Neuronal stem cell (in vitro differentiated cells): ENCODE results near the gene RPS6KC1.
"Not testable (repeated sequence)": the region's sequence is repeated elsewhere in the genome, so short reads cannot be mapped to it uniquely, and the experiment has no call there.

Experiments used
- DNase-seq: peaks from one replicate; pipeline ENCODE4 v3.0.0-alpha.2; 2013; ENCODE audit warnings: low spot score
- H2AFZ ChIP-seq: one replicate; pipeline ENCODE4 v1.6.1; 2013; ENCODE audit warnings: mild to moderate bottlenecking, low read length, inconsistent platforms
- H2AK5ac ChIP-seq: 2 replicates; pipeline ENCODE4 v1.6.1; 2013; ENCODE audit warnings: low read depth, mild to moderate bottlenecking, inconsistent platforms, low read length, moderate library complexity, mixed read lengths
- H2BK120ac ChIP-seq: 2 replicates; pipeline ENCODE4 v1.6.1; 2013; ENCODE audit warnings: low read depth, mild to moderate bottlenecking, inconsistent platforms, low read length, moderate library complexity, mixed read lengths
- H2BK12ac ChIP-seq: one replicate; pipeline ENCODE4 v1.6.1; 2013; ENCODE audit warnings: low read length, inconsistent platforms
- H2BK15ac ChIP-seq: 2 replicates; pipeline ENCODE4 v1.6.1; 2013; ENCODE audit warnings: mild to moderate bottlenecking, low read length, inconsistent platforms, mixed read lengths
- H2BK5ac ChIP-seq: one replicate; pipeline ENCODE4 v1.6.1; 2013; ENCODE audit warnings: inconsistent platforms, mild to moderate bottlenecking, low read length, moderate library complexity
- H3K14ac ChIP-seq: one replicate; pipeline ENCODE4 v1.6.1; 2013; ENCODE audit warnings: low read length, inconsistent platforms
- H3K18ac ChIP-seq: 2 replicates; pipeline ENCODE4 v1.6.1; 2013; ENCODE audit warnings: low read length, inconsistent platforms
- H3K23ac ChIP-seq: 2 replicates; pipeline ENCODE4 v1.6.1; 2013; ENCODE audit warnings: low read depth, mild to moderate bottlenecking, mixed read lengths, low read length, inconsistent platforms; ENCODE audit not compliant: poor library complexity
- H3K27ac ChIP-seq: replicated peaks from 3 replicates; pipeline ENCODE4 v1.5.1; 2013; ENCODE audit warnings: low read length, inconsistent platforms
- H3K27me3 ChIP-seq, 3 experiments: 2 replicates each; pipeline ENCODE4 v1.6.1; 2013; ENCODE audit warnings: low read length in 3 of 3, mild to moderate bottlenecking in 2 of 3, inconsistent platforms in 1 of 3, low read depth in 1 of 3, mixed read lengths in 1 of 3, moderate library complexity in 1 of 3; ENCODE audit not compliant: control insufficient read depth in 3 of 3, insufficient read depth in 3 of 3
- H3K36me3 ChIP-seq, 2 donors: replicated peaks in 1 of 2; 2 replicates each; pipeline ENCODE4 v1.6.1; 2013; ENCODE audit warnings: low read length in 2 of 2; ENCODE audit not compliant: control insufficient read depth in 2 of 2, insufficient read depth in 2 of 2
- H3K4ac ChIP-seq: 2 replicates; pipeline ENCODE4 v1.6.1; 2013; ENCODE audit warnings: inconsistent platforms, mild to moderate bottlenecking, low read length, moderate library complexity
- H3K4me1 ChIP-seq, 2 donors: 1 replicate in 1 of 2; 2 replicates in 1 of 2; pipeline ENCODE4 v1.6.1; 2013; ENCODE audit warnings: low read length in 2 of 2, low read depth in 1 of 2; ENCODE audit not compliant: control insufficient read depth in 2 of 2, insufficient read depth in 1 of 2
- H3K4me2 ChIP-seq: one replicate; pipeline ENCODE4 v1.6.1; 2013; ENCODE audit warnings: mild to moderate bottlenecking, low read length, inconsistent platforms; ENCODE audit not compliant: insufficient read depth, poor library complexity, severe bottlenecking
- H3K4me3 ChIP-seq, 2 donors: 2 replicates each; pipeline ENCODE4 v1.5.1; 2013; ENCODE audit warnings: low read length in 2 of 2, mild to moderate bottlenecking in 2 of 2, inconsistent platforms in 1 of 2, moderate library complexity in 1 of 2
- H3K79me1 ChIP-seq: one replicate; pipeline ENCODE4 v1.6.1; 2013; ENCODE audit warnings: low read depth, mild to moderate bottlenecking, inconsistent platforms, low read length, moderate library complexity
- H3K9ac ChIP-seq: one replicate; pipeline ENCODE4 v1.6.1; 2013; ENCODE audit warnings: mild to moderate bottlenecking, low read depth, low read length, inconsistent platforms; ENCODE audit not compliant: poor library complexity
- H3K9me3 ChIP-seq, 2 donors: replicated peaks in 1 of 2; 2 replicates each; pipeline versions ENCODE3 to v1.6.1; 2013; ENCODE audit warnings: low read length in 2 of 2, mild to moderate bottlenecking in 2 of 2, inconsistent platforms in 1 of 2, low read depth in 1 of 2, mixed read lengths in 1 of 2, moderate library complexity in 1 of 2; ENCODE audit not compliant: control insufficient read depth in 2 of 2, insufficient read depth in 1 of 2
- H4K8ac ChIP-seq: one replicate; pipeline ENCODE4 v1.6.1; 2013; ENCODE audit warnings: low read depth, mild to moderate bottlenecking, inconsistent platforms, low read length, moderate library complexity
- H4K91ac ChIP-seq: one replicate; pipeline ENCODE4 v1.6.1; 2013; ENCODE audit warnings: low read length, low read depth, mild to moderate bottlenecking, inconsistent platforms; ENCODE audit not compliant: poor library complexity
- WGBS, 2 donors: extraction: QIAGEN DNeasy Blood & Tissue Kit; methylation state at CpG; one replicate each; pipeline ENCODE4 v1.1.7; 2013; ENCODE audit warnings: missing lambda C conversion rate in 2 of 2, mixed read lengths in 1 of 2; ENCODE audit not compliant: insufficient read length in 2 of 2, insufficient replicate concordance in 1 of 2; ENCODE audit errors: extremely low coverage in 2 of 2; 5-methylcytosine and 5-hydroxymethylcytosine counted together

The RPS6KC1 gene

DNA sequence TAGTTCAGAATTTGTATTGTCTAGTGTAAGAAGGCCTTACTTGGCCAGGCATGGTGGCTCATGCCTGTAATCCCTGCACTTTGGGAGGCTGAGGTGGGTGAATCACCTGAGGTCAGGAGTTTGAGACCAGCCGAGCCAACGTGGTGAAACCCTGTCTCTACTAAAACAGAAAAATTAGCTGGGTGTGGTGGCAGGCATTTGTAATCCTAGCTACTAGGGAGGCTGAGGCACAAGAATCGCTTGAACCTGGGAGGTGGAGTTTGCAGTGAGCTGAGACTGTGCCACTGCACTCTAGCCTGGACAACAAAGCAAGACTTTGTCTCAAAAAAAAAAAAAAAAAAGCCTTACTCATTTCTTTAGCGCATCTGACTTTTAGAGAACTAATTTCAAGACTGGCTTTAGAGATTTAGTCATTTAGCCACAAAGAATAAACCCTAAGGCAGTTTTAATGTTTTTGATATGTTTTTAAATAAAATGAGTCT is 66.7 kb downstream of the RPS6KC1 start:
- not testable (repeated sequence) for H3K14ac ChIP-seq, H3K4ac ChIP-seq, H2BK120ac ChIP-seq, H3K36me3 ChIP-seq, H3K4me3 ChIP-seq, H3K18ac ChIP-seq, DNase-seq, H3K27ac ChIP-seq, H4K91ac ChIP-seq, H2BK12ac ChIP-seq, H3K4me1 ChIP-seq, H2BK15ac ChIP-seq, H3K9ac ChIP-seq, H3K27me3 ChIP-seq, H2BK5ac ChIP-seq, H4K8ac ChIP-seq, H3K4me2 ChIP-seq, H3K79me1 ChIP-seq, H2AK5ac ChIP-seq, H2AFZ ChIP-seq, H3K9me3 ChIP-seq, H3K23ac ChIP-seq
- WGBS, 2 donors = no CpG with 5 or more reads among the region's 4 CpGs

DNA sequence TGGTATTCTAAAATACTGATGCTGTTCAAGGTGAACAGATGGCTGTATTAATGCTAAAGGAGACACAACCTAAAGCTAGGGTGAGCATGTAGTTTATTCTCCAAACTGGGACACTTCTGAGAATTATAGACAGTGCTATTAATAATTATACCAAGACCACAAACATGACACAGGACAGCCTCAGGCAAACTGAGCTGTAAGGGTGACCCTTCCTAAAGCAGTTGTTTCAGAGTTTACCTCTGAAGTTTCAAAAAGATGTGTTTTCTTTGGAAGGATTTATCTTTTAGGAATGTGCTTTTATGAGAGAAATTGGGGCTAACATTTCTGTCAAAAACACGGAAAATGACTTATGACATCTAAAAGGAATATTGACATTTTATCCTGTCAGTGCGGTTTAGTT is 68.8 kb downstream of the RPS6KC1 start:
- DNase-seq = no peak
- H3K27ac ChIP-seq = no peak overlapping the region
- H3K4me1 ChIP-seq = no peaks in the 10 kb centered on the region
- no peak overlapping the region for H2BK15ac ChIP-seq
- H3K27me3 ChIP-seq = no peaks in the 10 kb centered on the region
- no peak overlapping the region for H3K18ac ChIP-seq
- WGBS, 2 donors = no CpG with 5 or more reads among the region's 2 CpGs
- H3K9ac ChIP-seq = no peak overlapping the region
- no peak overlapping the region for H4K8ac ChIP-seq
- no peak overlapping the region for H2BK12ac ChIP-seq
- no peak overlapping the region for H2AK5ac ChIP-seq
- no peak overlapping the region for H3K4ac ChIP-seq
- no peaks in the 10 kb centered on the region for H3K36me3 ChIP-seq
- no peak overlapping the region for H2BK5ac ChIP-seq
- H3K4me3 ChIP-seq = no peak overlapping the region
- H3K79me1 ChIP-seq = no peaks in the 10 kb centered on the region
- H4K91ac ChIP-seq = no peak overlapping the region
- no peak overlapping the region for H2AFZ ChIP-seq
- no peak overlapping the region for H3K14ac ChIP-seq
- H2BK120ac ChIP-seq = no peak overlapping the region
- no peak overlapping the region for H3K4me2 ChIP-seq
- H3K23ac ChIP-seq = no peak overlapping the region
- no peaks in the 10 kb centered on the region for H3K9me3 ChIP-seq

DNA sequence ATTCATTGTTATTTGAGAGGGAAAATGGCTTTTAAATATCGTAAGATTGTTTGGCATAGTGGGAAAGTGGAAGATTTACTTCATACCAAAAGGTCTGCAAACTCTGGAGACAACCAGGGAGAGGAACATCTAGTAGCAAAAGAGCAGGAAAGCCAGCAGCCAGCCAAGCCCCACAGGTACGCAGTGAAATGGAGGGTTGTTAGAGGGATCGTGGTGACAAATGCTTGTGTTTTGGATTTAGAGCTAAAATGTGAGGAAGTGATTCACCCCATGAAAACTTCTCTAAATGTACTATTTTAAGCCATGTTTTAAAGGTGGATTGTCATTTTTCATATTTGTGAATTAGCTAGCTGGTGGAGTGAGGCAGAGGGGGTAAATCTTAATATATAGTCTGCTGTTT is 69.3 kb downstream of the RPS6KC1 start:
- no peak overlapping the region for H3K9ac ChIP-seq
- no peak overlapping the region for H3K4ac ChIP-seq
- no peaks in the 10 kb centered on the region for H3K79me1 ChIP-seq
- no peak overlapping the region for H2BK15ac ChIP-seq
- H3K36me3 ChIP-seq = no peaks in the 10 kb centered on the region
- no peaks in the 10 kb centered on the region for H3K9me3 ChIP-seq
- no peak overlapping the region for H2BK5ac ChIP-seq
- no peak overlapping the region for H3K4me2 ChIP-seq
- H3K27me3 ChIP-seq = no peaks in the 10 kb centered on the region
- H2AFZ ChIP-seq = no peak overlapping the region
- H3K18ac ChIP-seq = no peak overlapping the region
- no peak overlapping the region for H3K14ac ChIP-seq
- no peak overlapping the region for H4K8ac ChIP-seq
- no peak overlapping the region for H3K23ac ChIP-seq
- no peak overlapping the region for H4K91ac ChIP-seq
- H2BK12ac ChIP-seq = no peak overlapping the region
- WGBS, 2 donors = no CpG with 5 or more reads among the region's 3 CpGs
- H3K4me3 ChIP-seq = no peak overlapping the region
- H3K4me1 ChIP-seq = no peaks in the 10 kb centered on the region
- no peak overlapping the region for H2BK120ac ChIP-seq
- no peak for DNase-seq
- H3K27ac ChIP-seq = no peak overlapping the region
- no peak overlapping the region for H2AK5ac ChIP-seq

DNA sequence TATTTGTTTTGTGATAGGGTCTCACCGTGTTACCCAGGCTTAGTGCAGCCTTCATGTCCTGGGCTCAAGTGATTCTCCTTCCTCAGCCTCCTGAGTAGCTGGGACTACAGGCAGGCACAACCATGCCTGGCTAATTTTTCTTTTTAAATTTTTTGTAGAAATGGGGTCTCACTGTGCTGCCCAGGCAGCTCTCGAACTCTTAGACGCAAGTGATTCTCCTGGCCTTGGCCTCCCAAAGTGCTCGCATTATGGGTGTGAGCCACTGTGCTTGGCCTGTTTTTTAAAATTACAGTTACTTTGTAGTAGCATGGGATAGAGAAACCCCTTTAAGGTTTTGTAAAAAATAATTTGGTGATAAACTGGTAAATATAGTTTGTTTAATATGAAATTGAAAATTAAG is 69.9 kb downstream of the RPS6KC1 start:
- H2BK5ac ChIP-seq = no peak overlapping the region
- H3K79me1 ChIP-seq = no peaks in the 10 kb centered on the region
- no peak overlapping the region for H2AK5ac ChIP-seq
- no peak for DNase-seq
- no peak overlapping the region for H2BK12ac ChIP-seq
- H2AFZ ChIP-seq = no peak overlapping the region
- H4K8ac ChIP-seq = no peak overlapping the region
- WGBS, 2 donors = no CpG with 5 or more reads among the region's 4 CpGs
- H3K4me2 ChIP-seq = no peak overlapping the region
- no peak overlapping the region for H3K9ac ChIP-seq
- no peak overlapping the region for H3K4me3 ChIP-seq
- H3K27ac ChIP-seq = no peak overlapping the region
- no peak overlapping the region for H2BK120ac ChIP-seq
- no peak overlapping the region for H4K91ac ChIP-seq
- no peak overlapping the region for H3K23ac ChIP-seq
- no peaks in the 10 kb centered on the region for H3K9me3 ChIP-seq
- no peaks in the 10 kb centered on the region for H3K27me3 ChIP-seq
- H2BK15ac ChIP-seq = no peak overlapping the region
- H3K18ac ChIP-seq = no peak overlapping the region
- no peaks in the 10 kb centered on the region for H3K4me1 ChIP-seq
- H3K4ac ChIP-seq = no peak overlapping the region
- H3K36me3 ChIP-seq = no peaks in the 10 kb centered on the region
- no peak overlapping the region for H3K14ac ChIP-seq
